ENCODE measurements around the gene GOLGA6L2.
"Not testable (repeated sequence)": the region's sequence is repeated elsewhere in the genome, so short reads cannot be mapped to it uniquely, and the experiment has no call there.

The GOLGA6L2 gene

GRCh38 chr15:23422946-23423708, 23.9 kb downstream of the GOLGA6L2 start:
- DNase-seq = no peak

GRCh38 chr15:23422099-23422945, 24.7 kb downstream of the GOLGA6L2 start:
- DNase-seq = no peak

GRCh38 chr15:23420806-23421575, 26.1 kb downstream of the GOLGA6L2 start:
- no peak for DNase-seq

DNA sequence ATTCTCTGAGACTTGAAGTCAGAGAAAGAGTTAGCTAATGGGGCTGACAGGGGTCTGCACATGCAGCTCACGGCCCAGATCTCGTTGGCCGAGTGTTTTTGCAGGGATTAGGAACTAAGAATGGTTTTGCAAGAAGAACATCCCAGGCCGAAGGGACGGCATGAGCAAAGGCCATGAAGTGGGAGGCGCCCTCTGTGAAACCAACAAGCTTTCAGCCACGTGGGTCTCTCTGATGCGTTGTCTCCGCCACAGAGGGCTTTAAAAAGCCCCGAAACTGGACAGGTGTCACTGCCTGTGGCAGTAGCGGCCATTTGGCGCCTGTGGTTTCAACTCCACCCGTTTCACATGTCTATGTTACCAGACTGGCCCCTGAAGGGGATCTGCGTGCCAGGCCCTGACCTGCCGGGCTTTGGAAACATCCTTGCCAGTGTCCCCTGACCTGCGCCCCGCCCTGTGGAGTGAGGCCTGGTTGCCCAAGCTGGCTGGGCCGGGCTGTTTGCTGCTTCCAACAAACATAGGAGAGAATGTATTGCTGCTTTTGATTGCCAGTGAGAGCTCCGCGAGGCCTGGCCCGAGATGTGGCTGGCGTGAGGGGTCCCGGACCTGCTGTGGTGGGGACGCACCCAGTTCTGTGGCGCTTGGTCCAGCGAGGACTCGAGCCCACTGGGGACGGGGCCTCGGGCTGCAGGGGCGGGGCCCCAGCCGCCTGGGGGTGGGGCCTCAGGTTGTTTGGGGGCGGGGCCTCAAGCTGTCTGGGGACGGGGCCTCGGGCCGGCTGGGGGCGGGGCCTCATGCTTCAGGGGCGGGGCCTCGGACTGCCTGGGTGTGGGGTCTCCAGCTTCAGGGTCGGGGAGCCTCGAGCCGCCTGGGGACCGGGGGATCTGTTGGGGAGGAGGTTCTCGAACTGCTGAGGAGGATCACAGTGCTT, 30.4 kb downstream of the GOLGA6L2 start:
- DNase-seq = no peak

DNA sequence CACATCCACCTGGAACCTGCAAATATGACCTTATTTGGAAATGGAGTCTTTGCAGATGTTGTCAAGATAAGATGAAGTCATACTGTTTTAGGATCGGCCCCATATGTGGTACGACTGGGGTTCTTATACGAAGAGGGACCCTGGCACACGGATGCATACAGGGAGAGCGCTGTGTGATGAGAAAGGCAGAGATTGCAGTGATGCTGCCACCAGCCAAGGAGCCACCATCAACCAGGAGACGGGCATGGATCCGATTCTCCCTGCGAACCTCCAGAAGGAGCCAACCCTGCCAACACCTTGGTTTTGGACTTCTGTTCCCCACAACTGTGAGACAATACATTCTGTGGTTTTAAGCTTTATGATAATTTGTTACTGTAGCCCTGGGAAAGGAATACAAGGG, 31.2 kb downstream of the GOLGA6L2 start:
- not testable (repeated sequence) for DNase-seq

- no peak for DNase-seq
Observed at GRCh38 chr15:23415321-23415865, 31.6 kb downstream of the GOLGA6L2 start.

DNA sequence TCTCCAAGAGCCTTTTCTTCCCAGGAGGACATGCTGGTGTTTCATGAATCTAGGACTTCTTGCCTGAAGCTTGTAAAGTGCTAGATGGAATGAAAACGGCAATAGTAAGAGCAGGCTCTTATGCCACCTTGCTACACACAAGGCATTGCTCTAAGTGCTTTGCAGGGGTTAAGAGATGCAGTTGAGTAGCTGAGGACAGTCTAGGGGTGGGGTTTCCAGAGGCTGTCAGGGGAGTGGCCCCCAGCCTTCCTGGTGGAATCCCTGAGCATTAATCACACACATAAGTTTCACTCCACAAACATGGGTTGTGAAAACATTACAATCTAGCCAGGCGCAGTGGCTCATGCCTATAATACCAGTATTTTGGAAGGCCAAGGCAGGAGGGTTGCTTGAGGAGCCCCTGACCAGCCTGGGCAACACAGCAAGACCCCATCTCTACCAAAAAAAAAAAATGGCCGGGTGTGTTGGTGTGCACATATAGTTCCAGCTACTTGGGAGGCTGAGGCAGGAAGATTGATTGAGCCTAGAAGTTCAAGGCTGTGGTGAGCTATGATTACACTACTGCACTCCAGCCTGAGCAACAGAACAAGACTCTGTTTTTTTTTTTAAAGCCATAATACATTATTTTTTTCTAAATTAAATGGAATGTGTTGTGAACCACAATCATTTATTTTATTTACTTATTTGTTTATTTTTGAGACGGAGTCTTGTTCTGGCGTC, 34.0 kb downstream of the GOLGA6L2 start:
- DNase-seq = not testable (repeated sequence)

DNA sequence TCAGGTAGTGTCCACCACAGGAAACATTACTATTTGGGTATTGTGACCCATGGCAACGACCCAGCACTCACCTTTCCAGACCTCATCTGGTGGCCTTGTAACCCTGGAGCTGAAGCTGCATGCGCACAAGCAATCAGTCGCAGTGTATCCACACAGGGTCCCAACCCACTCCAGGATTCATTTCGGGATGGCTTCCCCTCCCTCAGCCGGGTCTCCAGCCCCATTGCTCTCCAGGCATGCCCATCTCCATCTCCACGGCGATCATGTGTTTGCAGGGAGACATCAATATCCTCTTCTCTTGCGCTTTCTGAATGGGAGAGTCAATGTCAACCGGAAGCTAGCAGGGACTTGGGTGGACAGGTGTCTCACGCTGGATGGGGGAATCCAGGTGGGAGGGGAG, 35.2 kb downstream of the GOLGA6L2 start:
- DNase-seq = no peak

- no peak for DNase-seq
Observed at GRCh38 chr15:23403550-23403949, 43.5 kb downstream of the GOLGA6L2 start.

DNA sequence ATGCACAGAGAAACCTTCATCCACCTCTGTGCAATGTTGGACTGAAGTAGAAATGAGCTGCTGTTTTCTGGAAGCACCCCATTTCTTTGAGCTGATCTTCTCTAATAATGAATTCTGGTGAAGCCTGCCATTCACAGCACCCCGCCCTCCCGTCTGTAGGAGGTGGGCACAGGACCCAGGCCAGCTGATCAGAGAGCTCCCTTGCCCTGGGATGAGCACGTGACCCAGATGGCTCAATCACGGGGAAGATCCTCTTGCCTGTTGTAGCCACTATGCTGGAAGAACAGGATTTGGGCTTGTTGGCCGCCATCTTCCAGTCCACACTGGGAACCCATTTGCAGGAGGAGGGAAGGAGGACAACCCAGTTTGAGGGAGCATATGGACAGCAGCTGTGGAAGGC, 44.5 kb downstream of the GOLGA6L2 start:
- DNase-seq = no peak

- no peak for DNase-seq
Observed at GRCh38 chr15:23402140-23402539, 44.9 kb downstream of the GOLGA6L2 start.

GRCh38 chr15:23401627-23402026, 45.4 kb downstream of the GOLGA6L2 start:
- DNase-seq = no peak

- not testable (repeated sequence) for DNase-seq
Observed at GRCh38 chr15:23399207-23399606, 47.8 kb downstream of the GOLGA6L2 start.

DNA sequence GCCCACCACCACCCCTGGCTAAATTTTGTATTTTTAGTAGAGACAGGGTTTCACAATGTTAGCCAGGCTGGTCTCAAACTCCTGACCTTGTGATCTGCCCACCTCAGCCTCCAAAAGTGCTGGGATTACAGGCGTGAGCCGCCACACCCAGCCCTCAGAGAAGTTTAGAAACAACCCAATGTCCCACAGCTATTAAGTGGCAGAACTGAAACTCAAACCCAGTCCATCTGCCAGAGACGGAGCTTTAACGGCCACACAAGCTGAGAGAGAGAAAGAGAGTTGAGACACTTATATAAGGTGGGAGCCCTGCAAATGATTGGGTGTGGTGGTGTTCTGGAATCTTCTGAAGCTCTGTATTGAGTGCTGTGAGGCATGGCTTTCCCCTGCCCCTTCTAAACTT, 48.7 kb downstream of the GOLGA6L2 start:
- not testable (repeated sequence) for DNase-seq

DNA sequence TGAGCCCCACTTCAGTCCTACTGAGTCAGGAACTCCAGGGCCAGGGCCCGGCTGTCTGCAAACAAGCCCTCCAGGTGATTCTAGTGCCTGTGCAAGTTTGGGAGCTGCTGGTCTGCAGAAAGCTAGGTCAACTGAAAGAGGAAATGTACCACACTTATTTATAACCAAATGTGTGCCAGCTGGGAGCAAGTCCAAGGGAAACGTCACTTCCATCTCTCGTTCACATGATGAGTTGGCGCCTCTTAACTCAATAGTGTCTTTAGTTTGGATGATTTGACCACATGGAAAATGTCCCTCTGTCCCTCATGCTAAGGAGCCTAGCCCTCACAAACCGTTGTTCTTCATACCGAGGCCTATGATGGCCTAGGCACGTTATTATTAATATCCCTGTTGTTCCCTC, 49.3 kb downstream of the GOLGA6L2 start:
- no peak for DNase-seq

DNA sequence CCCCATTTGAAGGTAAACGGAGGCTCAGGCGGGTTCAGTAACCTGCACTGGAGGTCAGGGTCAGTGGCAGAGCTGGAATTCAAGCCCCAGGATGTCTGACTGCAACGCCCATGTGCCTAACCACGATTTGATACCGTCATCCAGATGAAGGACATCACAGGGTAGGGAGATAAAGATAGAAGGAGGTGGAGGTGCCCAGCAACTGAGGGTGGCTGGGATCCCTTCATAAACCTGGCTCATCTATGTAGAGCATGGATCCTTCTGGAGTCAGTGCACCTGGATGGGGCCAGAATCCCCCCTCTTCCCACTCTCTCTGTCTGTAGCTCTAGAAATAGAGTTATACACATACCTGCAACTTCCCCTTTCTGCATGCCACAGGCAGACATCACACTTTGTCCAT, 51.2 kb downstream of the GOLGA6L2 start:
- DNase-seq = no peak

DNA sequence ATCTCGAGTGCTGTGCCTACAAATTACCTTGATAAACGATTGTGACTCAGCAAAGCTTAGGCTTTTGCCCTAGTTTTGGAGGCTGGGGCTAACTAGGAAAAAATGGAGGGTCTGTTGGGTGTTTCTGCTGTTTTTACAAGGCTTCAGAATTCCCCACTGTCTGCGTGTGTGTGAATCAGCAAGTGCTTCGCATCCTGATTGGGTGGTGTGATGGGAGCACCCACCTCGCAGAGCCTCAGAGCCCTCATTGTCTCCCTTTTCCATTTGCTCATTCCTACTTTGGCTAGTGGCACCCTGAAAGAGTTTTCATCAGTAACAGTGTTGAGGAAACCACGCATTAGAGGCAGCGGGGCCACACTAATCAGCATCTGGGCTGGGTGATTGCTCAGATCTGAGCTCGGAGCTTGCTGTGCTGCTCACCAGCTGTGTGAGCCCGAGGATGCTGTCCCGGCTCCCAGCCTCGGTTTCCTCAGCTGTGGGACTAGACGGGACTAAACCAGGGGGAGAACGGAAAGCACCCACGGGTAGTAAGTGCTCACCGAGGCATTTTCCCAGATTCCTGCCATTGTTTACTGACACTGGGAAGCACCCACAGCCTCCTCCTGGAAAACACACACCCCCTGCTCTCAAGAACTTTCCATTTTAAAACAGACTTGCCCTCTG, 51.9 kb downstream of the GOLGA6L2 start:
- DNase-seq = no peak

Data from right hindlimb (tissue), 1 donor.